AG20443 (cell line): ENCODE results near the gene GALNTL6.

Experiments used
- DNase-seq: peaks from one replicate; pipeline ENCODE4 v3.0.0; 2012; ENCODE audit warnings: low spot score, mixed read lengths

GALNTL6 gene

GRCh38 chr4:171889681-171890080 is 76.5 kb downstream of the GALNTL6 start:
- no peak for DNase-seq

- no peak for DNase-seq
Measured at GRCh38 chr4:171891038-171891437, 77.8 kb downstream of the GALNTL6 start.

- no peak for DNase-seq
Measured at GRCh38 chr4:171896426-171896825, 83.2 kb downstream of the GALNTL6 start.

GRCh38 chr4:171919314-171919713 is 106.1 kb downstream of the GALNTL6 start:
- DNase-seq, result no peak

- no peak for DNase-seq
Measured at GRCh38 chr4:171920901-171921300, 107.7 kb downstream of the GALNTL6 start.

- no peak for DNase-seq
Measured at GRCh38 chr4:171924746-171925376, 111.7 kb downstream of the GALNTL6 start.

GRCh38 chr4:171928336-171928735 is 115.1 kb downstream of the GALNTL6 start:
- no peak for DNase-seq

GRCh38 chr4:171929477-171929876 is 116.3 kb downstream of the GALNTL6 start:
- no peak for DNase-seq

GRCh38 chr4:171929907-171930306 is 116.7 kb downstream of the GALNTL6 start:
- no peak for DNase-seq

GRCh38 chr4:171932238-171932637 is 119.0 kb downstream of the GALNTL6 start:
- DNase-seq, result no peak

- no peak for DNase-seq
Measured at GRCh38 chr4:171940656-171941055, 127.5 kb downstream of the GALNTL6 start.

GRCh38 chr4:171947400-171947799 is 134.2 kb downstream of the GALNTL6 start:
- DNase-seq, result no peak

GRCh38 chr4:171948038-171948437 is 134.8 kb downstream of the GALNTL6 start:
- DNase-seq, result no peak

- no peak for DNase-seq
Measured at GRCh38 chr4:171954650-171955049, 141.4 kb downstream of the GALNTL6 start.

GRCh38 chr4:171956678-171957077 is 143.5 kb downstream of the GALNTL6 start:
- no peak for DNase-seq

GRCh38 chr4:171962110-171962509 is 148.9 kb downstream of the GALNTL6 start:
- no peak for DNase-seq

GRCh38 chr4:171966356-171966755 is 153.2 kb downstream of the GALNTL6 start:
- DNase-seq, result no peak

- DNase-seq, result no peak
Measured at GRCh38 chr4:171978216-171978615, 165.0 kb downstream of the GALNTL6 start.

GRCh38 chr4:171979461-171979860 is 166.3 kb downstream of the GALNTL6 start:
- no peak for DNase-seq

GRCh38 chr4:171981185-171981584 is 168.0 kb downstream of the GALNTL6 start:
- no peak for DNase-seq

- no peak for DNase-seq
Measured at GRCh38 chr4:171983935-171984805, 171.0 kb downstream of the GALNTL6 start.

GRCh38 chr4:171985129-171985528 is 171.9 kb downstream of the GALNTL6 start:
- no peak for DNase-seq

GRCh38 chr4:171993247-171993646 is 180.0 kb downstream of the GALNTL6 start:
- no peak for DNase-seq

- DNase-seq, result no peak
Measured at GRCh38 chr4:172007889-172008288, 194.7 kb downstream of the GALNTL6 start.
